ENCODE measurements around the gene MMS22L. TPM values are rescaled to one million over a fixed set of nuclear protein-coding genes. Genes with fewer than 3 reads are reported as not detected.

Gene MMS22L
- total and polyA plus RNA-seq, 2 of the 4 experiments (the other 2 are of a cell fraction): 6.1 to 18.6 TPM

GRCh38 chr6:97195117-97195516, 87.9 kb downstream of the MMS22L start:
- WGBS, 2 experiments (ENCODE audit: extremely low coverage in 2 of 2, insufficient read length in 1 of 2): no CpG with 5 or more reads among the region's 1 CpG
- no TSS peak for BruUV-seq (replicated peaks)

More at GRCh38 chr6:97195117-97195516, 87.9 kb downstream of the MMS22L start:
- Histone ChIP-seq H3K4me3 (ENCODE audit: insufficient read depth, low read depth, low read length) (no peak overlapping the region), H2AK5ac (ENCODE audit: low read depth, low read length) (no peak overlapping the region), H3K56ac (ENCODE audit: extremely low read depth, insufficient read depth, low read length) (no peak overlapping the region), H3K4me2 (ENCODE audit: low read depth, low read length) (no peak overlapping the region), H2BK5ac (ENCODE audit: low read depth, low read length, poor library complexity, severe bottlenecking) (no peak overlapping the region), H3K27ac (ENCODE audit: insufficient read depth, low read length) (no peak overlapping the region), H3K4ac (ENCODE audit: low read depth, low read length) (no peak overlapping the region), H3K18ac (ENCODE audit: low read depth, low read length) (no peak overlapping the region), H2BK20ac (ENCODE audit: low read depth, low read length) (no peak overlapping the region), H3K23ac (ENCODE audit: low read depth, low read length) (no peak overlapping the region), H2BK15ac (ENCODE audit: low read depth, low read length) (no peak overlapping the region), H2AK9ac (replicated peaks; ENCODE audit: low read depth, low read length, poor library complexity) (no peak overlapping the region), H4K5ac (ENCODE audit: low read depth, low read length) (no peak overlapping the region), H3K9ac (ENCODE audit: low read depth, low read length) (no peak overlapping the region), H3K9me3 (ENCODE audit: control insufficient read depth, insufficient read depth, low read length) (no peaks in the 10 kb centered on the region), H4K8ac (ENCODE audit: low read depth in 2 of 2, low read length in 2 of 2) (no peak overlapping the region), H3K9me1 (ENCODE audit: insufficient read depth, low read length) (0 out of 2 replicates have a peak, but pooled peaks cover 3% of the 10 kb centered on the region), H3K4me1 (ENCODE audit: control insufficient read depth, insufficient read depth, low read length) (peaks cover 2% of the 10 kb centered on the region; the same call in 1 of the 2 replicates), H3K14ac (replicated peaks; ENCODE audit: low read depth, low read length) (no peak overlapping the region), H2BK120ac (ENCODE audit: low read depth, low read length) (no peak overlapping the region), H3K27me3 (ENCODE audit: control insufficient read depth, insufficient read depth, low read length) (no peaks in the 10 kb centered on the region), H4K20me1 (ENCODE audit: insufficient read depth, low read length) (no peaks in the 10 kb centered on the region), H4K91ac (ENCODE audit: insufficient read depth, low read depth, low read length) (no peak overlapping the region), H3K79me1 (ENCODE audit: low read depth in 1 of 2, low read length in 2 of 2) (no peaks in the 10 kb centered on the region; a peak in 1 of 4 replicates), H2AFZ (replicated peaks; ENCODE audit: low read length, poor library complexity) (no peak overlapping the region), H3K36me3 (ENCODE audit: control insufficient read depth, insufficient read depth, low read length) (no peaks in the 10 kb centered on the region)
- dilution Hi-C loops (cut with HindIII; ENCODE audit: low sequenced_read_pairs, unreplicated experiment) (no loop called here), in situ Hi-C loops (cut with MboI; ENCODE audit: low sequenced_read_pairs) (no loop called here), intact Hi-C loops (cut with micrococcal nuclease) (no loop called here)
- peak; percentile 24 for DNase-seq
- no peak for ATAC-seq (ENCODE audit: low read depth)
- POLR2A ChIA-PET (ENCODE audit: unreplicated experiment): no interaction called here
- TF ChIP-seq MXI1 (IDR thresholded peaks at IDR 0.05; ENCODE audit: borderline replicate concordance, low read depth, low read length) (no peak), FOS (IDR thresholded peaks at IDR 0.05; ENCODE audit: low read depth, low read length) (no peak), USF2 (IDR thresholded peaks at IDR 0.05; ENCODE audit: low read depth, low read length) (no peak), RAD21 (IDR thresholded peaks at IDR 0.05; ENCODE audit: low read length) (no peak), CEBPB (IDR thresholded peaks at IDR 0.05; ENCODE audit: low read depth, low read length) (no peak), RFX5 (IDR thresholded peaks at IDR 0.05; ENCODE audit: low read depth, low read length) (no peak), RCOR1 (IDR thresholded peaks at IDR 0.05; ENCODE audit: insufficient replicate concordance, low read length) (no peak), BHLHE40 (IDR thresholded peaks at IDR 0.05; ENCODE audit: low read depth, low read length) (no peak), POLR2A (IDR thresholded peaks at IDR 0.05; ENCODE audit: low read depth, low read length) (no peak), SMC3 (IDR thresholded peaks at IDR 0.05; ENCODE audit: low read depth, low read length) (no peak), MAFK (IDR thresholded peaks at IDR 0.05; ENCODE audit: low read depth, low read length) (no peak), NFE2L2 (IDR thresholded peaks at IDR 0.05; ENCODE audit: low read depth, low read length) (no peak), CHD1 (IDR thresholded peaks at IDR 0.05; ENCODE audit: low read depth, low read length) (no peak), CTCF (conservative IDR thresholded peaks at IDR 0.05; ENCODE audit: low read depth, low read length) (no peak)
- CTCF ChIA-PET: interaction anchor here (1.5 kb wide), 1 partner anchor 9 kb away, joined by 4 read pairs; no protein-coding TSS in a partner anchor
